Muscle layer of duodenum (tissue), 2 donors: ENCODE results near the gene C2CD3.

Experiments
- H3K27ac ChIP-seq: one replicate; pipeline ENCODE4 v1.7.0; 2013; ENCODE audit warnings: mild to moderate bottlenecking, low read length
- H3K27me3 ChIP-seq: one replicate; pipeline ENCODE4 v1.7.0; 2013; ENCODE audit warnings: low read depth, mild to moderate bottlenecking, control low read depth, low read length
- H3K36me3 ChIP-seq, 2 donors: one replicate each; pipeline ENCODE4 v1.7.0; 2013; ENCODE audit warnings: low read length in 2 of 2, control low read depth in 1 of 2, mild to moderate bottlenecking in 1 of 2; ENCODE audit not compliant: insufficient read depth in 2 of 2, control insufficient read depth in 1 of 2
- H3K4me1 ChIP-seq, 2 donors: one replicate each; pipeline ENCODE4 v1.7.0; 2013; ENCODE audit warnings: low read length in 2 of 2, mild to moderate bottlenecking in 2 of 2, control low read depth in 1 of 2, moderate library complexity in 1 of 2; ENCODE audit not compliant: insufficient read depth in 2 of 2, control insufficient read depth in 1 of 2
- H3K4me3 ChIP-seq, 2 donors: one replicate each; pipeline ENCODE4 v1.7.0; 2013; ENCODE audit warnings: low read length in 2 of 2, low read depth in 1 of 2, mild to moderate bottlenecking in 1 of 2
- H3K9me3 ChIP-seq, 2 donors: one replicate each; pipeline ENCODE4 v1.7.0; 2013; ENCODE audit warnings: low read length in 2 of 2, control low read depth in 1 of 2, mild to moderate bottlenecking in 1 of 2; ENCODE audit not compliant: control insufficient read depth in 1 of 2
- donor health status: healthy.

C2CD3 gene

DNA sequence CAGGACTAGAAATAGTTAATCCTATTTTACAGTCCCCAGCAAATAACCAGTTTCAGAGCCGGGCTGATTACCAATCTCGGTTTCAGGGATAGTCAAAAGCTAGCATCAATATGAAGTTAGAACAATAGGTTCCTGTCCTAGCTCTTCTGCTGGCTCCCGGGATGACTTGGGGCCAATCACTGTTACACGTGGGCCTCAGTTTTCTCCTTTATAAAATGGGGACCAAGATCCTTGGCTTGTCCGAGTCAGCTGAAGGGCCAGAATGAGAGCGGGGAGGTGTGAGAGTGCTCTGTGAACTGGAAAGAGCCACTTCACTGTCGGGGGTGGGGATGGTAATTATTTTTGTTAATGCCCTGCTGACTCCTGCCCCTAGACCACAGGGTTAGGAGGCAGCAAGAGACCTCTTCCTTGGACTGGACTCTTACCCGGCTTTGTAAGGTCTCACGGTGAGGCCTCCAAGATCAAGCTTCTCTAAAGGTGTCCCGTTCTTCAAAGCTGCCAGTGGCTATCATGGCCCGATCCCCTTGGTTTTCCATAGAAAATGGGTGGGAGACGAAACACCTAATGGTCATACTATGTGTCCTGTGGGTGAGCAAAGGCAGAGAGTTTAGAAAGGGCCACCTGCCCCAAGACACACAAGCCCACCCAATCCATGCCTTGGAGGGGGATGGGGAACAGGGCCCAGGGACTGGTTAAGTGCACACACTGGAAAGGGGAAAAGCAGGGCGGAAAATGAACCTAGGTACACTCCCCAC lies 189.6 kb downstream of the C2CD3 start:
- peaks cover 14 to 15% of the 10 kb centered on the region in 2 donors for H3K4me1 ChIP-seq
- H3K27ac ChIP-seq = peak overlapping the region; percentile 81
- H3K36me3 ChIP-seq = peaks cover 19 to 25% of the 10 kb centered on the region in 2 donors
- H3K4me3 ChIP-seq = peak overlapping the region; percentile 64 to 80
- no peaks in the 10 kb centered on the region for H3K27me3 ChIP-seq
- no peaks in the 10 kb centered on the region for H3K9me3 ChIP-seq

GRCh38 chr11:73980001-73980961 lies 190.5 kb downstream of the C2CD3 start:
- Histone ChIP-seq H3K36me3 (peaks cover 27% of the 10 kb centered on the region in 2 donors), H3K4me3 (peak overlapping the region in 1 of 2 donors; percentile 64), H3K4me1 (peaks cover 14 to 15% of the 10 kb centered on the region in 2 donors), H3K9me3 (no peaks in the 10 kb centered on the region), H3K27me3 (no peaks in the 10 kb centered on the region), H3K27ac (peak overlapping the region; percentile 81)

DNA sequence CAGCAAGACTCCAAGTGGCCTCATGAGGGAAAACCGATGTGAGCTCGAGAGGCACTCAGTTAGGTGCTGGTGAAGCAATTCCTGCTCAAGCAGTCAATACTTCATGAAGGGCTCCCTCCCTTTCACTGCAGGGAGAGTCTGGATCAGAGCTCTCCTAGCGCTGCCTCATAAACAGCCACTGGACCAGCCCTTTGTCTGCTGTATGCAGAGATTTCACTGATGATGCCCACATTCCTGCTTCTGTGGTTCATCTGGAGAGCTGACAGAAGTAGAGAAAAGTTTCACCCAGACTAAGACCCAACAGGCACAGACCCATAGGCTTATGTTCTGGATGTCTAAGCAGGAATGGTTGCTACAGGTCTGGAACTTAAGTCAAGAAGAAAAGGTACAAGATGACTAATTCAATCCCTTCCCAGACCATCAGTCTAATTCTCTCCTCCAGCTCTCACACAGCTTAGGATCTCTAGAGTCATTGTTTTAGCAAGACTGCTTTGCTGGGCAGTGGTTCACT lies 192.2 kb downstream of the C2CD3 start:
- Histone ChIP-seq H3K27me3 (no peaks in the 10 kb centered on the region), H3K4me3 (no peak overlapping the region), H3K4me1 (peaks cover 14 to 16% of the 10 kb centered on the region in 2 donors), H3K9me3 (no peaks in the 10 kb centered on the region), H3K36me3 (peaks cover 32 to 36% of the 10 kb centered on the region in 2 donors), H3K27ac (no peak overlapping the region)

DNA sequence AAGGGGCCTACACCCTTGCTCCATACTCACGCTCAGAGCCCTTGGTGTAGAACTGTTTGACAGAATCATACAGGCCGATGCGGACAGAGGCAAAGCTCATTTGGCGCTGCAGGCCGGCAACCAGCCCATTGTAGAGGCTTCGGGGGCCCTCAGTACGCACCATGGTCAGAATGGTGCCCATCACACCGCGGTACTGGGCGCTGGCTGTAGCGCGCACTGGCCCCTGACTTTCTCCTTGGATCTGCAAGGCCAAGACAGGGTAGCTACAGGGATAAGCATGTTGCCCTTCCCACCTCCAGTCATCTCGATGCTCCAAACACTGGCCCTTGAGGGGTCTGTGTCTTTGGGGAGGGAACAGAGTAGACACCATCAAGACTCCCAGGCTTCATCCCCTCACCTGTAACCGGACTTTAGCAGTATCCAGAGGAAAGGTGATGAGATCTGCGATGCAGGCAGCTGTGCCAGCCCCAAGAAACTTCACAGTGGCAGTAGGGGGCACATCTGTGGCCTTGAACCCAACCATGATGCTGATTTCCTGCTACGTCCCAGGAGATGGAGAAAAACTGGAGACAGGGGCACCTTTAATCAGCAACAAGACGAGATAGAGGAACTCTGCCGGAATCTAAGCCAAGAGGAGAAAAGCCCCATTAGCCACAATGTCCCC lies 192.8 kb downstream of the C2CD3 start:
- peaks cover 13 to 14% of the 10 kb centered on the region in 2 donors for H3K4me1 ChIP-seq

GRCh38 chr11:73976451-73977151 lies 194.2 kb downstream of the C2CD3 start:
- no peak overlapping the region for H3K27ac ChIP-seq
- peaks cover 32 to 36% of the 10 kb centered on the region in 2 donors for H3K36me3 ChIP-seq
- peaks cover 9 to 12% of the 10 kb centered on the region in 2 donors for H3K4me1 ChIP-seq
- no peaks in the 10 kb centered on the region for H3K9me3 ChIP-seq
- H3K4me3 ChIP-seq = no peak overlapping the region
- no peaks in the 10 kb centered on the region for H3K27me3 ChIP-seq

More for the DNA sequence above, 192.8 kb downstream of the C2CD3 start:
- H3K36me3 ChIP-seq = peaks cover 32 to 36% of the 10 kb centered on the region in 2 donors
- H3K27ac ChIP-seq = no peak overlapping the region
- H3K27me3 ChIP-seq = no peaks in the 10 kb centered on the region
- no peak overlapping the region for H3K4me3 ChIP-seq
- H3K9me3 ChIP-seq = no peaks in the 10 kb centered on the region

DNA sequence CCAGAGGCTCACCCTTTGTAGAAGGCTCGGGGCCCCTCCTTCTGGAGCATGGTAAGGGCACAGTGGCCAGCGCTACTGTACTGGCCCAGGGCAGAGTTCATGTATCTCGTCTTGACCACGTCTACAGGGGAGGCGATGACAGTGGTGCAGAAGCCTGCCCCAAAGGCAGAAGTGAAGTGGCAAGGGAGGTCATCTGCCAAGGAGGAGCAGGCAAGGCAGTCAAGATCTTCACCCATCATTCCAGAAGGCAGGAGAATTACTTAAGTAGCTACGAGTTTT lies 195.4 kb downstream of the C2CD3 start:
- peaks cover 3 to 4% of the 10 kb centered on the region in 2 donors for H3K4me1 ChIP-seq
- peaks cover 32 to 36% of the 10 kb centered on the region in 2 donors for H3K36me3 ChIP-seq
- no peak overlapping the region for H3K4me3 ChIP-seq
- H3K27ac ChIP-seq = no peak overlapping the region
- no peaks in the 10 kb centered on the region for H3K27me3 ChIP-seq
- no peaks in the 10 kb centered on the region for H3K9me3 ChIP-seq

GRCh38 chr11:73974604-73975478 lies 196.0 kb downstream of the C2CD3 start:
- peaks cover 32 to 36% of the 10 kb centered on the region in 2 donors for H3K36me3 ChIP-seq
- peaks cover 0 to 4% of the 10 kb centered on the region in 2 donors for H3K4me1 ChIP-seq
- no peaks in the 10 kb centered on the region for H3K9me3 ChIP-seq

GRCh38 chr11:73972620-73973449 lies 198.0 kb downstream of the C2CD3 start:
- no peaks in the 10 kb centered on the region for H3K27me3 ChIP-seq
- H3K4me3 ChIP-seq = no peak overlapping the region
- H3K36me3 ChIP-seq = peaks cover 22 to 33% of the 10 kb centered on the region in 2 donors
- no peaks in the 10 kb centered on the region for H3K9me3 ChIP-seq
- peaks cover 0 to 4% of the 10 kb centered on the region in 2 donors for H3K4me1 ChIP-seq
- no peak overlapping the region for H3K27ac ChIP-seq

More at GRCh38 chr11:73974604-73975478, 196.0 kb downstream of the C2CD3 start:
- no peak overlapping the region for H3K4me3 ChIP-seq
- no peaks in the 10 kb centered on the region for H3K27me3 ChIP-seq
- H3K27ac ChIP-seq = no peak overlapping the region

DNA sequence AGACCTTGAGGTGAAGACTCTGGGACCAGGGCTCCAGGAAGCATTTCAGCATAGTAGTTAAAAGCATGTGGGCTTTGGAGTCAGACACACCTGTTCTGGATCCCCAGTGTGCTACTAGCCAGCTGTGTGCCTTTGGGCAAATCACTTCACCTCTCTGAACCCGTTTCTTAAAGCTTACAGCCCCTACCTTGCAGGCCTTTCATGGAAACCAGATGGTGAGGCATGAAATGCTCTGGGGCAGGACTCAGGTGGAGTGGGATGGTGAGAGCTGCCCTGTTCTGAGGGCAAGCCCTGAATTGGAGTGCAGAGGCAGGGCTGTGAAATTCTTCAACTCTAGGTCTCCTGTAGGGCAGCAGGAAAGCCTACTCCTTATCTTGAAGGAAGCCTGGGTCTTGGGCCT lies 198.6 kb downstream of the C2CD3 start:
- no peak overlapping the region for H3K27ac ChIP-seq
- H3K4me1 ChIP-seq = peaks cover 0 to 4% of the 10 kb centered on the region in 2 donors
- H3K36me3 ChIP-seq = peaks cover 16 to 27% of the 10 kb centered on the region in 2 donors
- H3K4me3 ChIP-seq = no peak overlapping the region
- no peaks in the 10 kb centered on the region for H3K27me3 ChIP-seq
- H3K9me3 ChIP-seq = no peaks in the 10 kb centered on the region
